IMR-90 (cell line): ENCODE measurements around the gene TBCE. TPM values are rescaled to one million over a fixed set of nuclear protein-coding genes. Genes with fewer than 3 reads are reported as not detected.

Experiments
- ATAC-seq: fragments of 200-7000 bp; cut with Tn5 transposase; 2 replicates; pipeline ENCODE4 v1.9.1; 2020; ENCODE audit warnings: low read depth, mild to moderate bottlenecking, moderate library complexity
- BruUV-seq: library from RNA; stranded (reverse); fragments of 400-500 nt; replicated peaks from 2 replicates; lab custom pipeline; 2021; lab: Mats Ljungman, UMichigan
- CTCF ChIA-PET: fragments of 300-600 bp; formaldehyde crosslinking; extraction: SDS; loops from one replicate; lab custom pipeline; 2021; ENCODE audit warnings: antibody characterized with exemption; lab: Yijun Ruan, JAX
- POLR2A ChIA-PET: fragments of 300-600 bp; sonication (Branson Sonifier 250); formaldehyde crosslinking; loops from one replicate; lab custom pipeline; 2022; ENCODE audit warnings: antibody characterized with exemption; ENCODE audit not compliant: unreplicated experiment; lab: Charles Lee
- DNase-seq: peaks from one replicate; pipeline ENCODE4 v3.0.0; 2013
- H2AFZ ChIP-seq: replicated peaks from 2 replicates; pipeline ENCODE3; 2013; ENCODE audit warnings: low read length, mild to moderate bottlenecking; ENCODE audit not compliant: poor library complexity
- H2AK5ac ChIP-seq: 2 replicates; pipeline ENCODE4 v1.6.1; 2013; ENCODE audit warnings: low read depth, low read length, inconsistent platforms
- H2AK9ac ChIP-seq: replicated peaks from 2 replicates; pipeline ENCODE3; 2013; ENCODE audit warnings: mild to moderate bottlenecking, low read depth, low read length, moderate library complexity; ENCODE audit not compliant: poor library complexity
- H2BK120ac ChIP-seq: 2 replicates; pipeline ENCODE4 v1.6.1; 2013; ENCODE audit warnings: low read depth, low read length, inconsistent platforms
- H2BK15ac ChIP-seq: 3 replicates; pipeline ENCODE4 v1.6.1; 2013; ENCODE audit warnings: low read depth, low read length, inconsistent platforms
- H2BK20ac ChIP-seq: 2 replicates; pipeline ENCODE4 v1.6.1; 2013; ENCODE audit warnings: low read depth, mild to moderate bottlenecking, inconsistent platforms, low read length, moderate library complexity
- H2BK5ac ChIP-seq: 2 replicates; pipeline ENCODE4 v1.6.1; 2013; ENCODE audit warnings: mild to moderate bottlenecking, low read depth, low read length, inconsistent platforms; ENCODE audit not compliant: poor library complexity, severe bottlenecking
- H3K14ac ChIP-seq: replicated peaks from 2 replicates; pipeline ENCODE4 v1.6.1; 2013; ENCODE audit warnings: low read depth, low read length, inconsistent platforms
- H3K18ac ChIP-seq: 2 replicates; pipeline ENCODE4 v1.6.1; 2013; ENCODE audit warnings: low read depth, low read length, control low read depth
- H3K23ac ChIP-seq: 2 replicates; pipeline ENCODE4 v1.6.1; 2013; ENCODE audit warnings: low read depth, low read length, inconsistent platforms
- H3K27ac ChIP-seq: 2 replicates; pipeline ENCODE4 v1.5.1; 2013; ENCODE audit warnings: mild to moderate bottlenecking, control low read depth, low read length; ENCODE audit not compliant: insufficient read depth
- H3K27me3 ChIP-seq: 2 replicates; pipeline ENCODE4 v1.6.1; 2013; ENCODE audit warnings: low read length; ENCODE audit not compliant: control insufficient read depth, insufficient read depth
- H3K36me3 ChIP-seq: 2 replicates; pipeline ENCODE4 v1.6.1; 2013; ENCODE audit warnings: low read length, mixed read lengths; ENCODE audit not compliant: control insufficient read depth, insufficient read depth
- H3K4ac ChIP-seq: 2 replicates; pipeline ENCODE4 v1.6.1; 2013; ENCODE audit warnings: low read depth, low read length, inconsistent platforms
- H3K4me1 ChIP-seq: 2 replicates; pipeline ENCODE4 v1.6.1; 2013; ENCODE audit warnings: low read length, mixed read lengths; ENCODE audit not compliant: control insufficient read depth, insufficient read depth
- H3K4me2 ChIP-seq: 2 replicates; pipeline ENCODE4 v1.6.1; 2013; ENCODE audit warnings: low read depth, mild to moderate bottlenecking, control low read depth, low read length, moderate library complexity
- H3K4me3 ChIP-seq: 2 replicates; pipeline ENCODE4 v1.5.1; 2013; ENCODE audit warnings: low read depth, mild to moderate bottlenecking, control low read depth, low read length, moderate library complexity; ENCODE audit not compliant: insufficient read depth
- H3K56ac ChIP-seq: 2 replicates; pipeline ENCODE4 v1.6.1; 2013; ENCODE audit warnings: low read length, inconsistent platforms; ENCODE audit not compliant: insufficient read depth; ENCODE audit errors: extremely low read depth
- H3K79me1 ChIP-seq, 2 experiments: 2 replicates each; pipeline ENCODE4 v1.6.1; 2013; ENCODE audit warnings: low read length in 2 of 2, inconsistent platforms in 1 of 2, low read depth in 1 of 2
- H3K9ac ChIP-seq: 2 replicates; pipeline ENCODE4 v1.6.1; 2013; ENCODE audit warnings: low read depth, low read length, control low read depth
- H3K9me1 ChIP-seq: 2 replicates; pipeline ENCODE4 v1.6.1; 2013; ENCODE audit warnings: low read length, inconsistent platforms; ENCODE audit not compliant: insufficient read depth
- H3K9me3 ChIP-seq: 2 replicates; pipeline ENCODE4 v1.6.1; 2013; ENCODE audit warnings: low read length; ENCODE audit not compliant: control insufficient read depth, insufficient read depth
- H4K20me1 ChIP-seq: 2 replicates; pipeline ENCODE4 v1.6.1; 2013; ENCODE audit warnings: low read length, inconsistent platforms; ENCODE audit not compliant: insufficient read depth
- H4K5ac ChIP-seq: 2 replicates; pipeline ENCODE4 v1.6.1; 2013; ENCODE audit warnings: mild to moderate bottlenecking, low read depth, low read length, control low read depth
- H4K8ac ChIP-seq, 2 experiments: 2 replicates each; pipeline ENCODE4 v1.6.1; 2013; ENCODE audit warnings: low read depth in 2 of 2, low read length in 2 of 2, control low read depth in 1 of 2, inconsistent platforms in 1 of 2
- H4K91ac ChIP-seq: 2 replicates; pipeline ENCODE4 v1.6.1; 2013; ENCODE audit warnings: low read depth, low read length, inconsistent platforms; ENCODE audit not compliant: insufficient read depth
- BHLHE40 ChIP-seq: fragments of 150-350 bp; IDR thresholded peaks from 2 replicates; pipeline ENCODE4 v1.6.1; 2016; ENCODE audit warnings: mild to moderate bottlenecking, low read depth, low read length
- CEBPB ChIP-seq: IDR thresholded peaks from 2 replicates; pipeline ENCODE4 v1.6.1; 2012; ENCODE audit warnings: low read depth, low read length, improper control_type of control experiment
- CHD1 ChIP-seq: IDR thresholded peaks from 2 replicates; pipeline ENCODE4 v1.6.1; 2012; ENCODE audit warnings: low read depth, low read length, improper control_type of control experiment
- CTCF ChIP-seq: conservative IDR thresholded peaks from 2 replicates; pipeline ENCODE4 v1.5.1; 2012; ENCODE audit warnings: mild to moderate bottlenecking, low read depth, low read length, improper control_type of control experiment
- ELK1 ChIP-seq: fragments of 150-350 bp; IDR thresholded peaks from 2 replicates; pipeline ENCODE4 v1.6.1; 2016; ENCODE audit warnings: low read depth, mild to moderate bottlenecking, low read length, moderate library complexity, borderline replicate concordance
- FOS ChIP-seq: fragments of 150-350 bp; IDR thresholded peaks from 2 replicates; pipeline ENCODE4 v1.6.1; 2016; ENCODE audit warnings: low read depth, low read length
- MAFK ChIP-seq: IDR thresholded peaks from 2 replicates; pipeline ENCODE4 v1.6.1; 2012; ENCODE audit warnings: low read depth, low read length, improper control_type of control experiment
- MAZ ChIP-seq: IDR thresholded peaks from 2 replicates; pipeline ENCODE4 v1.6.1; 2012; ENCODE audit warnings: low read depth, mild to moderate bottlenecking, low read length, improper control_type of control experiment, moderate library complexity, borderline replicate concordance
- MXI1 ChIP-seq: IDR thresholded peaks from 2 replicates; pipeline ENCODE4 v1.6.1; 2012; ENCODE audit warnings: low read depth, mild to moderate bottlenecking, low read length, moderate library complexity, borderline replicate concordance
- NFE2L2 ChIP-seq: fragments of 150-350 bp; IDR thresholded peaks from 2 replicates; pipeline ENCODE4 v1.6.1; 2016; ENCODE audit warnings: low read depth, mild to moderate bottlenecking, low read length
- POLR2A ChIP-seq: IDR thresholded peaks from 2 replicates; pipeline ENCODE4 v1.6.1; 2012; ENCODE audit warnings: mild to moderate bottlenecking, low read depth, low read length
- RAD21 ChIP-seq: IDR thresholded peaks from 2 replicates; pipeline ENCODE4 v1.6.1; 2012; ENCODE audit warnings: low read length, improper control_type of control experiment
- RCOR1 ChIP-seq: IDR thresholded peaks from 2 replicates; pipeline ENCODE4 v1.6.1; 2012; ENCODE audit warnings: mild to moderate bottlenecking, low read length, improper control_type of control experiment; ENCODE audit not compliant: insufficient replicate concordance
- RFX5 ChIP-seq: IDR thresholded peaks from 2 replicates; pipeline ENCODE4 v1.8.0; 2012; ENCODE audit warnings: low read depth, mild to moderate bottlenecking, low read length, moderate library complexity
- SMC3 ChIP-seq: fragments of 150-350 bp; IDR thresholded peaks from 2 replicates; pipeline ENCODE4 v1.6.1; 2016; ENCODE audit warnings: low read depth, mild to moderate bottlenecking, antibody characterized with exemption, low read length, moderate library complexity
- USF2 ChIP-seq: fragments of 150-350 bp; IDR thresholded peaks from 2 replicates; pipeline ENCODE4 v1.6.1; 2017; ENCODE audit warnings: mild to moderate bottlenecking, antibody characterized with exemption, low read length, low read depth
- WGBS, 2 experiments: methylation state at CpG; one replicate each; pipeline versions ENCODE4 v1.1.5 to v1.1.7; 2013; ENCODE audit warnings: missing lambda C conversion rate in 2 of 2; ENCODE audit not compliant: insufficient read length in 1 of 2; ENCODE audit errors: extremely low coverage in 2 of 2; 5-methylcytosine and 5-hydroxymethylcytosine counted together
- dilution Hi-C: fragments of 300-500 bp; cut with HindIII; formaldehyde crosslinking; loops from one replicate; pipeline ENCODE4 v1.14.3; 2018; ENCODE audit warnings: low sequenced_read_pairs; ENCODE audit not compliant: unreplicated experiment
- in situ Hi-C: fragments of 300-500 bp; cut with MboI; formaldehyde crosslinking; loops from 3 replicates; pipeline ENCODE4 v1.14.3; 2019; ENCODE audit warnings: low sequenced_read_pairs, inconsistent platforms, mixed read lengths
- intact Hi-C: fragments of 100-400 bp; cut with micrococcal nuclease; formaldehyde crosslinking; loops from 2 replicates; pipeline ENCODE4 v1.10.0; 2022
- polyA plus RNA-seq, 3 experiments: library from polyadenylated mRNA; depleted of rRNA; stranded (reverse); fragments of >200 nt; gene quantifications; 2 replicates each; pipeline ENCODE4 v1.2.3, GENCODE V29; 2012; ENCODE audit warnings: low replicate concordance in 1 of 3
- total RNA-seq: library from RNA; depleted of rRNA; stranded (reverse); fragments of >200 nt; gene quantifications from 2 replicates; pipeline ENCODE4 v1.2.3, GENCODE V29; 2012

Gene TBCE
- total and polyA plus RNA-seq, 2 of the 4 experiments (the other 2 are of a cell fraction) = 25.3 to 26.7 TPM

GRCh38 chr1:235495030-235495429 is 127.8 kb downstream of the TBCE start:
- ChIA-PET CTCF (interaction anchor here (0.7 kb wide), 1 partner anchor 10 kb away, joined by 3 read pairs; no protein-coding TSS in a partner anchor), POLR2A (no interaction called here)
- intact Hi-C loops (no loop called here), dilution Hi-C loops (no loop called here), in situ Hi-C loops (no loop called here)
- H3K9me1 ChIP-seq = peaks cover 6% of the 10 kb centered on the region
- no peaks in the 10 kb centered on the region for H3K27me3 ChIP-seq
- ATAC-seq = no peak
- peaks cover 18% of the 10 kb centered on the region for H3K36me3 ChIP-seq
- H2BK15ac ChIP-seq = no peak overlapping the region
- H2AK5ac ChIP-seq = no peak overlapping the region
- no peak overlapping the region for H3K27ac ChIP-seq
- H3K14ac ChIP-seq = no peak overlapping the region
- H2AFZ ChIP-seq = no peak overlapping the region
- DNase-seq = no peak
- no peak overlapping the region for H3K4ac ChIP-seq
- no peaks in the 10 kb centered on the region for H3K4me1 ChIP-seq
- H3K9ac ChIP-seq = no peak overlapping the region
- no TSS peak for BruUV-seq
- no peak overlapping the region for H3K4me3 ChIP-seq
- TF ChIP-seq FOS (no peak), NFE2L2 (no peak), MAZ (no peak), RAD21 (no peak), RCOR1 (no peak), CEBPB (no peak), ELK1 (no peak), RFX5 (no peak), USF2 (no peak), MAFK (no peak), MXI1 (no peak), CTCF (no peak), SMC3 (no peak), BHLHE40 (no peak), CHD1 (no peak), POLR2A (no peak)
- H3K4me2 ChIP-seq = no peak overlapping the region
- H2BK20ac ChIP-seq = no peak overlapping the region
- no peak overlapping the region for H4K91ac ChIP-seq
- H3K18ac ChIP-seq = no peak overlapping the region
- H3K9me3 ChIP-seq = no peaks in the 10 kb centered on the region
- no CpG with 5 or more reads among the region's 5 CpGs for WGBS, 2 experiments
- H4K5ac ChIP-seq = no peak overlapping the region
- H2AK9ac ChIP-seq = no peak overlapping the region
- no peak overlapping the region for H2BK120ac ChIP-seq
- no peak overlapping the region for H2BK5ac ChIP-seq
- peaks cover 11 to 29% of the 10 kb centered on the region in 2 experiments for H3K79me1 ChIP-seq
- peaks cover 13% of the 10 kb centered on the region; the same call in 1 of the 2 replicates for H4K20me1 ChIP-seq
- no peak overlapping the region for H4K8ac ChIP-seq
- H3K56ac ChIP-seq = no peak overlapping the region
- no peak overlapping the region for H3K23ac ChIP-seq
